ENCODE results near the gene ITPA.

- TF ChIP-seq POLR2A (IDR thresholded peaks at IDR 0.05; ENCODE audit: control extremely low read depth in 1 of 2, low read depth in 2 of 2, low read length in 2 of 2) (no peak), CTCF (IDR thresholded peaks at IDR 0.05; ENCODE audit: control extremely low read depth in 1 of 3, insufficient read depth in 1 of 3, low read depth in 1 of 3, low read length in 3 of 3) (no peak), CBX8 (IDR thresholded peaks at IDR 0.05; ENCODE audit: borderline replicate concordance, low read depth, low read length) (no peak), ATF3 (IDR thresholded peaks at IDR 0.05; ENCODE audit: insufficient read depth, low read depth, low read length) (no peak), MAFK (IDR thresholded peaks at IDR 0.05; ENCODE audit: low read depth, low read length) (no peak), EGR1 (IDR thresholded peaks at IDR 0.05; ENCODE audit: borderline replicate concordance, low read depth, low read length) (no peak), GTF2F1 (IDR thresholded peaks at IDR 0.05; ENCODE audit: borderline replicate concordance, low read depth, low read length) (no peak)
These were observed 24.1 kb downstream of the ITPA start for GRCh38 chr20:3233131-3233990.
